ENCODE results near the gene PALM2AKAP2.
A peak's percentile ranks its signal among the peaks of the same experiment; 100 is the strongest.

PALM2AKAP2 gene

DNA sequence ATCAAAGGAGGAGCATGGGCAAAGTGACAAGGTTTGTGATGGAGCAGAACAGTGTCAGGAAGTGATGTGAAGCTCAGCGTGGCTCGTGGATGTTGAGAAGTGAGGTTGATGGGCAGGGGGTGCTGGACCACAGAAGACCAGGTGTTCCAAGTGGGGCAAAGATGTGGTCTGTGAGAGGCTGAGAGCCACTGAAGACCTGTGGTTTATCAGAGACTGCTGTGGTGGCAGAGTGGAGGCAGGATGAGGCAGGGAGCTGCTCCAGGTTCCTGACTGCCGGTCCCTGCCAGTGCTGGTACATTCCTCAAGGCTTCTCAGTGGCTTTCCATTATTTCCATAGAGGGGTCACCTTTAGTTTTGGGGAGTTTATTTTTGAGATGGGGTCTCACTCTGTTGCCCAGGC lies 19.1 kb downstream of the PALM2AKAP2 start:
- Mint-ChIP-seq H3K4me1 (peaks cover 43% of the 10 kb centered on the region), H3K27ac (peak overlapping the region in 1 of 3 experiments; percentile 4), H3K9me3 (no peaks in the 10 kb centered on the region), H3K27me3 (ENCODE audit: low read depth) (no peaks in the 10 kb centered on the region), H3K4me3 (no peak overlapping the region), H3K36me3 (ENCODE audit: low read depth) (peaks cover 3% of the 10 kb centered on the region)
- TF ChIP-seq, protein P1, sequence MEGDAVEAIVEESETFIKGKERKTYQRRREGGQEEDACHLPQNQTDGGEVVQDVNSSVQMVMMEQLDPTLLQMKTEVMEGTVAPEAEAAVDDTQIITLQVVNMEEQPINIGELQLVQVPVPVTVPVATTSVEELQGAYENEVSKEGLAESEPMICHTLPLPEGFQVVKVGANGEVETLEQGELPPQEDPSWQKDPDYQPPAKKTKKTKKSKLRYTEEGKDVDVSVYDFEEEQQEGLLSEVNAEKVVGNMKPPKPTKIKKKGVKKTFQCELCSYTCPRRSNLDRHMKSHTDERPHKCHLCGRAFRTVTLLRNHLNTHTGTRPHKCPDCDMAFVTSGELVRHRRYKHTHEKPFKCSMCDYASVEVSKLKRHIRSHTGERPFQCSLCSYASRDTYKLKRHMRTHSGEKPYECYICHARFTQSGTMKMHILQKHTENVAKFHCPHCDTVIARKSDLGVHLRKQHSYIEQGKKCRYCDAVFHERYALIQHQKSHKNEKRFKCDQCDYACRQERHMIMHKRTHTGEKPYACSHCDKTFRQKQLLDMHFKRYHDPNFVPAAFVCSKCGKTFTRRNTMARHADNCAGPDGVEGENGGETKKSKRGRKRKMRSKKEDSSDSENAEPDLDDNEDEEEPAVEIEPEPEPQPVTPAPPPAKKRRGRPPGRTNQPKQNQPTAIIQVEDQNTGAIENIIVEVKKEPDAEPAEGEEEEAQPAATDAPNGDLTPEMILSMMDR (IDR thresholded peaks at IDR 0.05; ENCODE audit: unreplicated experiment in 3 of 3): no peak

DNA sequence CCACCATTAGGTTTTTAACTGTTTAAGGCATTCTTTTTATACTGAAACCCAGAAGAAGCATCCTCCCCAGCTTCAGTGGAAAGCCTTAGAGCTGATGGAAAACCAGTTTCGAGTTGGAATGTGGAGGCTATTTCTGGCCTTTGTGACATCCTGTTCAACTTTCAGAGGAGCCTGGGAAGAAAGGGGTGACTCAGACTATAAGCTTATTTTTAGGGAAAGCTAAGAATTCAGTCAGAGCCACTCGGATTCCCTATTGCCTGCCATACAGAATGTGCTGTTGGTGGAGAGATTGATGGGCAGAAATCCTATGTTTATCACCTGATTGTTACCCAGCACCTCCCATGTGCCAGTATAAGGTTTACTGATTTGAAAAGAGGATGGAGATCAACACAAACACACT lies 19.8 kb downstream of the PALM2AKAP2 start:
- Mint-ChIP-seq H3K36me3 (ENCODE audit: low read depth) (peaks cover 3% of the 10 kb centered on the region), H3K4me1 (peaks cover 48% of the 10 kb centered on the region), H3K9me3 (no peaks in the 10 kb centered on the region), H3K4me3 (no peak overlapping the region), H3K27ac (no peak overlapping the region), H3K27me3 (ENCODE audit: low read depth) (no peaks in the 10 kb centered on the region)
- TF ChIP-seq, protein P1 (IDR thresholded peaks at IDR 0.05; ENCODE audit: unreplicated experiment in 3 of 3): no peak

DNA sequence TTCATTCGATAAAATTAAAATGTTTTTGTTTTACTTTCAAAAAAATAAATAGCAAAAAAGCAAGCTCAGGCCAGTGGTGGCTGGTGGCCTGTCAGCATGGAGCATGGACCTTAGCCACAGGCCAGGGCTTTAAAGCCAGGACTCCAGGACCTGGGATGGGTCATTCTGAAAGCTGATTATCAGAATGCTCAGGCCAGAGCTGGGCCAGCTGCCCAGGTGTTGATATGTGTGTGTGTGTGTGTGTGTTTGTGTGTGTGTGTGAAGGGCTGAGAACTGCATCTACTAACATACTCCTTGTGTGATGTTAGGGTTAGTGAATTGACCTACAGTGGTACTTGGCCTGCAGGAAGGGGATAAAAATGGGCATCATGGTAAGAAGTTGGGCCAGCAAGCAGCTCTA lies 21.5 kb downstream of the PALM2AKAP2 start:
- TF ChIP-seq, protein P1 (IDR thresholded peaks at IDR 0.05; ENCODE audit: unreplicated experiment in 3 of 3): no peak
- no peak overlapping the region for H3K4me3 Mint-ChIP-seq
- peaks cover 1% of the 10 kb centered on the region for H3K9me3 Mint-ChIP-seq
- H3K36me3 Mint-ChIP-seq (ENCODE audit: low read depth): peaks cover 3% of the 10 kb centered on the region
- peaks cover 46% of the 10 kb centered on the region for H3K4me1 Mint-ChIP-seq
- no peak overlapping the region for H3K27ac Mint-ChIP-seq
- H3K27me3 Mint-ChIP-seq (ENCODE audit: low read depth): no peaks in the 10 kb centered on the region

DNA sequence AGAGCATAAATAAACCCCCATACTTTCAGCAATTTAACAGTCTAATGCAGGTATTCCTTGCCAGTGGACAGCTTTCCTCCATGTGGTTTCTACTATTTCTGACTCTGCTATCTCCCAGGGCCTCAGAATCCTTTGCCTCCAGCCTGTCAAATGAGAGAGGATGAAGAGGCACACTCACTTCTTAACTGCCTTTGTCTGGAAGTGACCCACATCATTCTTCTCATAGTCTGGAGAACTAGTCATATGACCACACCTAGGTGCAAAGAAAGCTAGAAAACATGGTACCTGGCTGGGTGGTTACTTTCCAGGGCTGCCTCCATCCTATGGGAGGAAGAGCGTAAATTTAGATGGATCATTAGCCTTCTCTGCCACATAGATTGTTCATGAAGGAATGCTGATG lies 22.5 kb downstream of the PALM2AKAP2 start:
- no peaks in the 10 kb centered on the region for H3K27me3 Mint-ChIP-seq (ENCODE audit: low read depth)
- H3K4me1 Mint-ChIP-seq: peaks cover 38% of the 10 kb centered on the region
- no peak overlapping the region for H3K4me3 Mint-ChIP-seq
- no peak overlapping the region for H3K27ac Mint-ChIP-seq
- peaks cover 3% of the 10 kb centered on the region for H3K36me3 Mint-ChIP-seq (ENCODE audit: low read depth)
- TF ChIP-seq, protein P1 (IDR thresholded peaks at IDR 0.05; ENCODE audit: unreplicated experiment in 3 of 3): no peak
- peaks cover 4% of the 10 kb centered on the region for H3K9me3 Mint-ChIP-seq

DNA sequence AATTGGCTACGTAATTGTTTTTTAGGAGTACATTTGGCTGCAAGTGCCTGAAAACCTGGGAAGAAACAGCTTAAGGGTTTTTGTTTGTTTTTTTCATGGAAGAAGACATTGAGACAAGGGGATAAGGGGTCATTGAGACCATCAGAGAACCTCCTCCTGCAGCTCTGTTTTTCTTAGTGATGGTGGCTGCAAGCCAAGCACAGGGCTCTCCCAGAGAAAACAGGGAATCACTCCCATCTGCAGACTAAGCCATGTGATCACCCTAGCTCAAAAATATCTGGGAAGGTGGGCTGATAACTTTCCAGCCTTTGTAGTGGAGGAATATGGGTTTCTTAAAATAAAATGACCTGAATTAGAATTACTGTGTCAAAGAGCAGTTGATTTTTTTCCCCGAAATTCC lies 25.1 kb downstream of the PALM2AKAP2 start:
- Mint-ChIP-seq H3K36me3 (ENCODE audit: low read depth) (no peaks in the 10 kb centered on the region), H3K27ac (peak overlapping the region; percentile 25 to 82 (median 57)), H3K9me3 (peaks cover 4% of the 10 kb centered on the region), H3K4me1 (peaks cover 25% of the 10 kb centered on the region), H3K4me3 (no peak overlapping the region), H3K27me3 (ENCODE audit: low read depth) (no peaks in the 10 kb centered on the region)
- TF ChIP-seq, protein P1 (IDR thresholded peaks at IDR 0.05; ENCODE audit: unreplicated experiment in 3 of 3): no peak

DNA sequence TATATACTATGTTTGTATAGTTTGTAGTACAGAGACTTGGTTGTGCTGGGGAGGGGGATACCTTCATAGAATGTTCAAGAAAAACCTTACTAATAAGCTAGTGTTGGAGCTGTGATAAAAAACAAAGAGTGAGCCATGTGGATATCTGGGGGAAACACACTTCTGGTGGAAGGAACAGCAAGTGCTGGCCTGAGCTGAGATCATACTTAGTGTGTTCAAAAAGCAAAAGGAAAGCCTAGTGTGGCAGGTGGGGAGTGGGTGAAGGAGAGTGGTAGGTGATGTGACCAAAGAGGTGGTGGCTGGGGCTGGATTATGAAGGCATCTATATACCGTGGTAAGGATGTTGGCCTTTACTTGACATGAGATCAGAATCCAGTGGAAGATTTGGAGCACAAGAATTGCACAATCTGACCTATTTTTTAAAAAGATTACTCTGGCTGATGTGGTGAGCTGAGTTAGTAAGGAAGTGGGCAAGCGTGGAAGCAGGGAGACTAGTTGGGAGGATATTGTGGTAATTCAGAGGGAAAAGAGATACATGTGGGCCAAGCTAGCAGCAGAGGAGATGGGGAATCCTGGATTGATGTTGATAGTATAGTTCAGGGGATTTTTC lies 26.6 kb downstream of the PALM2AKAP2 start:
- TF ChIP-seq, protein P1 (IDR thresholded peaks at IDR 0.05; ENCODE audit: unreplicated experiment in 3 of 3): no peak
- Mint-ChIP-seq H3K4me3 (no peak overlapping the region), H3K4me1 (peaks cover 23% of the 10 kb centered on the region), H3K27me3 (ENCODE audit: low read depth) (no peaks in the 10 kb centered on the region), H3K27ac (no peak overlapping the region), H3K9me3 (peaks cover 4% of the 10 kb centered on the region), H3K36me3 (ENCODE audit: low read depth) (no peaks in the 10 kb centered on the region)

Data from nephron (organoid).